Measurements from ENCODE around the gene DST. TPM values are rescaled to one million over a fixed set of nuclear protein-coding genes. Genes with fewer than 3 reads are reported as not detected.

Gene DST
- total and polyA plus RNA-seq, 2 of the 4 experiments (the other 2 are of a cell fraction), result 97.7 to 452 TPM

GRCh38 chr6:56450882-56451739 is 191.6 kb downstream of the DST start:
- Histone ChIP-seq H2AK5ac (ENCODE audit: low read depth, low read length) (no peak overlapping the region), H3K27ac (ENCODE audit: insufficient read depth, low read length) (peak overlapping the region; percentile 27; the same call in 1 of the 2 replicates), H3K27me3 (ENCODE audit: control insufficient read depth, insufficient read depth, low read length) (no peaks in the 10 kb centered on the region), H2BK15ac (ENCODE audit: low read depth, low read length) (no peak overlapping the region), H3K4me3 (ENCODE audit: insufficient read depth, low read depth, low read length) (no peak overlapping the region), H3K4ac (ENCODE audit: low read depth, low read length) (no peak overlapping the region), H4K8ac (ENCODE audit: low read depth in 2 of 2, low read length in 2 of 2) (no peak overlapping the region; a peak in 2 of 4 replicates), H3K4me2 (ENCODE audit: low read depth, low read length) (peak overlapping the region; percentile 15; the same call in 1 of the 2 replicates), H3K9me3 (ENCODE audit: control insufficient read depth, insufficient read depth, low read length) (no peaks in the 10 kb centered on the region), H2BK5ac (ENCODE audit: low read depth, low read length, poor library complexity, severe bottlenecking) (peak overlapping the region; percentile 18), H2BK120ac (ENCODE audit: low read depth, low read length) (no peak overlapping the region), H3K23ac (ENCODE audit: low read depth, low read length) (no peak overlapping the region), H2AFZ (replicated peaks; ENCODE audit: low read length, poor library complexity) (no peak overlapping the region), H3K4me1 (ENCODE audit: control insufficient read depth, insufficient read depth, low read length) (peaks cover 5% of the 10 kb centered on the region), H4K91ac (ENCODE audit: insufficient read depth, low read depth, low read length) (no peak overlapping the region), H3K9me1 (ENCODE audit: insufficient read depth, low read length) (peaks cover 3% of the 10 kb centered on the region; the same call in 1 of the 2 replicates), H3K79me1 (ENCODE audit: low read depth in 1 of 2, low read length in 2 of 2) (peaks cover 0 to 4% of the 10 kb centered on the region in 2 experiments; a peak in 1 of 4 replicates), H2BK20ac (ENCODE audit: low read depth, low read length) (no peak overlapping the region), H2AK9ac (replicated peaks; ENCODE audit: low read depth, low read length, poor library complexity) (no peak overlapping the region), H3K18ac (ENCODE audit: low read depth, low read length) (peak overlapping the region; percentile 31; the same call in 1 of the 2 replicates), H4K20me1 (ENCODE audit: insufficient read depth, low read length) (no peaks in the 10 kb centered on the region), H3K36me3 (ENCODE audit: control insufficient read depth, insufficient read depth, low read length) (peaks cover 4% of the 10 kb centered on the region), H4K5ac (ENCODE audit: low read depth, low read length) (peak overlapping the region; percentile 13; the same call in 1 of the 2 replicates), H3K14ac (replicated peaks; ENCODE audit: low read depth, low read length) (peak overlapping the region; percentile 54), H3K56ac (ENCODE audit: extremely low read depth, insufficient read depth, low read length) (no peak overlapping the region), H3K9ac (ENCODE audit: low read depth, low read length) (no peak overlapping the region)
- intact Hi-C loops (cut with micrococcal nuclease) (loop anchor here (5.0 kb wide), 1 partner anchor 79 kb away; no protein-coding TSS in a partner anchor), in situ Hi-C loops (cut with MboI; ENCODE audit: low sequenced_read_pairs) (no loop called here), dilution Hi-C loops (cut with HindIII; ENCODE audit: low sequenced_read_pairs, unreplicated experiment) (no loop called here)
- no peak for TF ChIP-seq MXI1 (IDR thresholded peaks at IDR 0.05; ENCODE audit: borderline replicate concordance, low read depth, low read length)
- TF ChIP-seq MAZ (IDR thresholded peaks at IDR 0.05; ENCODE audit: borderline replicate concordance, low read depth, low read length), result no peak
- TF ChIP-seq MAFK (IDR thresholded peaks at IDR 0.05; ENCODE audit: low read depth, low read length), result no peak
- TF ChIP-seq CHD1 (IDR thresholded peaks at IDR 0.05; ENCODE audit: low read depth, low read length), result no peak
- TF ChIP-seq CTCF (conservative IDR thresholded peaks at IDR 0.05; ENCODE audit: low read depth, low read length), result no peak
- no peak for TF ChIP-seq RFX5 (IDR thresholded peaks at IDR 0.05; ENCODE audit: low read depth, low read length)
- peak; percentile 69 for DNase-seq
- WGBS, 2 experiments (ENCODE audit: extremely low coverage in 2 of 2, insufficient read length in 1 of 2), result no CpG with 5 or more reads among the region's 2 CpGs
- ChIA-PET POLR2A (ENCODE audit: unreplicated experiment) (no interaction called here), CTCF (no interaction called here)
- ATAC-seq (ENCODE audit: low read depth), result peak; percentile 34
- no TSS peak for BruUV-seq (replicated peaks)
